ENCODE measurements around the gene CPLX4.
"Not testable (repeated sequence)": the region's sequence is repeated elsewhere in the genome, so short reads cannot be mapped to it uniquely, and the experiment has no call there.

The CPLX4 gene

DNA sequence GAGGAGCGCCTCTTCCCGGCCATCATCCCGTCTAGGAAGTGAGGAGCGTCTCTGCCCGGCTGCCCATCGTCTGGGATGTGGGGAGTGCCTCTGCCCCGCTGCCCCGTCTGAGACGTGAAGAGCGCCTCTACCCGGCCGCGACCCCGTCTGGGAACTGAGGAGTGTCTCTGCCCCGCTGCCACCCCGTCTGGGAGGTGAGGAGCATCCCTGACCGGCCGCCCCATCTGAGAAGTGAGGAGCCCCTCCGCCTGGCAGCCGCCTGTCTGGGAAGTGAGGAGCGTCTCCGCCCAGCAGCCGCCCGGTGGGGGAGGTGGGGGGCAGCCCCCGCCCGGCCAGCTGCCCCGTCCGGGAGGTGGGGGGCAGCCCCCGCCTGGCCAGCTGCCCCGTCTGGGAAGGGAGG is 63.0 kb downstream of the CPLX4 start:
- not testable (repeated sequence) for DNase-seq; H3K4me1 Mint-ChIP-seq (ENCODE audit: low read depth); H3K4me3 Mint-ChIP-seq; H3K27ac Mint-ChIP-seq; H3K36me3 Mint-ChIP-seq (ENCODE audit: low read depth); H3K9me3 Mint-ChIP-seq
- peaks cover 69% of the 10 kb centered on the region for H3K27me3 Mint-ChIP-seq

DNA sequence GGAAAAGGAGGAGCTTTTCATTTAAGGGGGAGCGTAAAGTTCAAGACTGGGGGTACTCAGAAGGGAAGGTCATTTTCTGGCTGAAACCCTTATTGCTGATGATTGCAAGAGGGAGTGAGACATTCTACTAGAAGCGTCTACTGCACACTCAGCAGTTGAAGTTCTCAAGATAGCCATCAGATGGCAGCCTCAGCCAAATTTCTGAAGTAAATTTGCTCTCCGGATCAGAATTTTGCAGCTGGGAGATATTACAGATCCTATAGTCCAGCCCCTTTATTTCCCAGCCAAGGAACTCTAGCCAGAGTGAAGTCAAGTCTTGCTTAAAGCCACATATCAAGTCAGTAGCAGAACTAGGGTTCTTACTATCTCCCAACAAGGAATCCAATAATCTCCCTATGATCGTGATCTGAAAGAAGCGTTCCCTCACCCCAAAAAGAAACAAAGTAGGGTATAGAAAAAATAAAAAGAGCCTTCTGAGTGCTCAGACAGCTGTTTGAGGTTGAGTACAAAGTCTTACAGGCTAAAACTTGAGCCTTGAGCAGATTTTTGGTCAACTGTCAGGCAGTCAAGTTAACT is 69.2 kb downstream of the CPLX4 start:
- DNase-seq = no peak
- Mint-ChIP-seq H3K4me3 (no peak overlapping the region), H3K9me3 (no peaks in the 10 kb centered on the region), H3K27ac (no peak overlapping the region), H3K36me3 (ENCODE audit: low read depth) (no peaks in the 10 kb centered on the region), H3K4me1 (ENCODE audit: low read depth) (no peaks in the 10 kb centered on the region), H3K27me3 (peaks cover 68% of the 10 kb centered on the region)

DNA sequence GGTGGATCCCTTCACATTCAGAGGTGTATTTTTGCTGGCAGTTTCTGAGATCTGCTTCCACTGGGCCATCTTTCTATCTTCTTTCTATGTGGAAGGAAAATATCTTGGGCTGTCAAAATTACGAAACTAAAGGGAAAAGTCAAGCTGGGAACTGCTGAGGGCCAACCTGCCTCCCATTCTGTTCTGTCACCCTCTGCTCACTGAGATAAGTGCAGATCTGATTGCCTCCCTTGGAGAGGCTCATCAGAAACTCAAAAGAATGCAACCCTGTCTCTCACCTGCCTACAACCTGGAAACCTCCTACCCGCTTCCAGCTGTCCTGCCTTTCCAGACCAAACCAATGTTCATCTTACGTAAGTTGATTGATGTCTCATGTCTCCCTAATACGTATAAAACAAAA is 71.7 kb downstream of the CPLX4 start:
- no peaks in the 10 kb centered on the region for H3K9me3 Mint-ChIP-seq
- H3K27me3 Mint-ChIP-seq = peaks cover 66% of the 10 kb centered on the region
- H3K4me3 Mint-ChIP-seq = no peak overlapping the region
- no peak overlapping the region for H3K27ac Mint-ChIP-seq
- DNase-seq = no peak
- H3K4me1 Mint-ChIP-seq (ENCODE audit: low read depth) = no peaks in the 10 kb centered on the region
- H3K36me3 Mint-ChIP-seq (ENCODE audit: low read depth) = no peaks in the 10 kb centered on the region
